SIG-M5 treated with dmso at 0.1 percent for 504 hours (cell line): ENCODE measurements around the gene TNIK.
A peak's percentile ranks its signal among the peaks of the same experiment; 100 is the strongest.

Experiments
- DNase-seq: peaks from one replicate; lab custom pipeline; 2025; ENCODE audit not compliant: unreplicated experiment; lab: John Stamatoyannopoulos, UW

The TNIK gene

GRCh38 chr3:171420667-171421066, 39.5 kb downstream of the TNIK start:
- DNase-seq = no peak

GRCh38 chr3:171419457-171419856, 40.7 kb downstream of the TNIK start:
- no peak for DNase-seq

GRCh38 chr3:171417813-171418212, 42.4 kb downstream of the TNIK start:
- DNase-seq = no peak

GRCh38 chr3:171417137-171417536, 43.1 kb downstream of the TNIK start:
- DNase-seq = no peak

GRCh38 chr3:171416666-171417065, 43.5 kb downstream of the TNIK start:
- DNase-seq = no peak

- no peak for DNase-seq
Measured at GRCh38 chr3:171416061-171416460, 44.1 kb downstream of the TNIK start.

GRCh38 chr3:171415070-171415469, 45.1 kb downstream of the TNIK start:
- DNase-seq = no peak

- DNase-seq = no peak
Measured at GRCh38 chr3:171412473-171412872, 47.7 kb downstream of the TNIK start.

GRCh38 chr3:171412054-171412453, 48.2 kb downstream of the TNIK start:
- DNase-seq = no peak

- DNase-seq = no peak
Measured at GRCh38 chr3:171410186-171410585, 50.0 kb downstream of the TNIK start.

- DNase-seq = no peak
Measured at GRCh38 chr3:171407759-171408158, 52.4 kb downstream of the TNIK start.

GRCh38 chr3:171404376-171404967, 55.7 kb downstream of the TNIK start:
- peak; percentile 30 for DNase-seq

GRCh38 chr3:171402281-171402680, 57.9 kb downstream of the TNIK start:
- DNase-seq = no peak

- DNase-seq = no peak
Measured at GRCh38 chr3:171401432-171401831, 58.8 kb downstream of the TNIK start.

GRCh38 chr3:171399842-171400241, 60.4 kb downstream of the TNIK start:
- no peak for DNase-seq

- DNase-seq = no peak
Measured at GRCh38 chr3:171398343-171398742, 61.9 kb downstream of the TNIK start.

GRCh38 chr3:171397089-171397488, 63.1 kb downstream of the TNIK start:
- DNase-seq = no peak

- no peak for DNase-seq
Measured at GRCh38 chr3:171396048-171396447, 64.2 kb downstream of the TNIK start.

GRCh38 chr3:171393032-171393744, 67.0 kb downstream of the TNIK start:
- no peak for DNase-seq

- DNase-seq = no peak
Measured at GRCh38 chr3:171391432-171391831, 68.8 kb downstream of the TNIK start.

- DNase-seq = no peak
Measured at GRCh38 chr3:171390051-171390941, 69.9 kb downstream of the TNIK start.

GRCh38 chr3:171389491-171389890, 70.7 kb downstream of the TNIK start:
- DNase-seq = no peak
